Endothelial cell (in vitro differentiated cells): ENCODE measurements around the gene PRG2. TPM values are rescaled to one million over a fixed set of nuclear protein-coding genes. Genes with fewer than 3 reads are reported as not detected.

Experiments
- DNase-seq: peaks from one replicate; pipeline ENCODE4 v3.0.0; 2021; ENCODE audit warnings: low spot score
- H3K27ac Mint-ChIP-seq: one replicate; pipeline ENCODE4 v1.8.0; 2021; ENCODE audit warnings: mixed read lengths, inconsistent platforms; ENCODE audit not compliant: unreplicated experiment
- H3K27me3 Mint-ChIP-seq: one replicate; pipeline ENCODE4 v1.8.0; 2021; ENCODE audit warnings: mild to moderate bottlenecking, moderate library complexity, mixed read lengths, inconsistent platforms; ENCODE audit not compliant: unreplicated experiment
- H3K36me3 Mint-ChIP-seq: one replicate; pipeline ENCODE4 v1.8.0; 2021; ENCODE audit warnings: mild to moderate bottlenecking, low read depth, mixed read lengths, inconsistent platforms; ENCODE audit not compliant: unreplicated experiment
- H3K4me1 Mint-ChIP-seq: one replicate; pipeline ENCODE4 v1.8.0; 2021; ENCODE audit warnings: mild to moderate bottlenecking, mixed read lengths, inconsistent platforms; ENCODE audit not compliant: unreplicated experiment
- H3K4me3 Mint-ChIP-seq: one replicate; pipeline ENCODE4 v1.8.0; 2021; ENCODE audit warnings: mild to moderate bottlenecking, mixed read lengths, inconsistent platforms; ENCODE audit not compliant: unreplicated experiment
- H3K9me3 Mint-ChIP-seq: one replicate; pipeline ENCODE4 v1.8.0; 2021; ENCODE audit warnings: mixed read lengths, inconsistent platforms; ENCODE audit not compliant: unreplicated experiment
- total RNA-seq: library from RNA; stranded (reverse); fragmentation: NEBNext Ultra II Directional; extraction: Animal tissue kit (Norgen Biotek cat#: 25700); gene quantifications from one replicate; pipeline ENCODE4 v1.2.1, GENCODE V29; 2021; ENCODE audit not compliant: unreplicated experiment
- TF ChIP-seq, protein P1 (sequence below): fragments of 200-600 bp; sonication (generic); IDR thresholded peaks from one replicate; pipeline ENCODE4 v1.5.0; 2021; ENCODE audit warnings: antibody characterized with exemption; ENCODE audit not compliant: unreplicated experiment

The PRG2 gene
- total RNA-seq, 1 donor from 2014 or later = not detected

DNA sequence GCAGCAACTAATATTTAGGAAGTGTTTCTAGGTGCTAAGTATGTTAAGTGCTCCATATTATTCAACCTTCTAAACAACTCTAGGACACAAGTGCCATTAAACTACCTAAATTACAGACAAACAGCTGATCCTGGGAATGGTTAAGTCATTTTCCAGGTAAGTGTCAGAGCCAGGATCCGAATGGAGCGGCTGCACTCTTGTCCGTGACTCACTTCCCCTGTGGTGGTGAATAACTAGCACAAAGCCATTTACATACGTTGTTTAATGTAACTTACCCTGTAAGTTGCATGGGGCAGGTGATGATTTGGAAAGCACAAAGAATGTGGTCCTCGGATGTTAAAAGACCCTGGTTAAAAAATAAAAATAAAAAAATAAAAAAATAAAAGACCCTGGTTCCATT lies 8.8 kb upstream of the PRG2 start:
- TF ChIP-seq, protein P1, sequence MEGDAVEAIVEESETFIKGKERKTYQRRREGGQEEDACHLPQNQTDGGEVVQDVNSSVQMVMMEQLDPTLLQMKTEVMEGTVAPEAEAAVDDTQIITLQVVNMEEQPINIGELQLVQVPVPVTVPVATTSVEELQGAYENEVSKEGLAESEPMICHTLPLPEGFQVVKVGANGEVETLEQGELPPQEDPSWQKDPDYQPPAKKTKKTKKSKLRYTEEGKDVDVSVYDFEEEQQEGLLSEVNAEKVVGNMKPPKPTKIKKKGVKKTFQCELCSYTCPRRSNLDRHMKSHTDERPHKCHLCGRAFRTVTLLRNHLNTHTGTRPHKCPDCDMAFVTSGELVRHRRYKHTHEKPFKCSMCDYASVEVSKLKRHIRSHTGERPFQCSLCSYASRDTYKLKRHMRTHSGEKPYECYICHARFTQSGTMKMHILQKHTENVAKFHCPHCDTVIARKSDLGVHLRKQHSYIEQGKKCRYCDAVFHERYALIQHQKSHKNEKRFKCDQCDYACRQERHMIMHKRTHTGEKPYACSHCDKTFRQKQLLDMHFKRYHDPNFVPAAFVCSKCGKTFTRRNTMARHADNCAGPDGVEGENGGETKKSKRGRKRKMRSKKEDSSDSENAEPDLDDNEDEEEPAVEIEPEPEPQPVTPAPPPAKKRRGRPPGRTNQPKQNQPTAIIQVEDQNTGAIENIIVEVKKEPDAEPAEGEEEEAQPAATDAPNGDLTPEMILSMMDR = no peak
- no peaks in the 10 kb centered on the region for H3K36me3 Mint-ChIP-seq
- H3K4me1 Mint-ChIP-seq = no peaks in the 10 kb centered on the region
- no peak overlapping the region for H3K27ac Mint-ChIP-seq
- no peak overlapping the region for H3K4me3 Mint-ChIP-seq
- no peaks in the 10 kb centered on the region for H3K9me3 Mint-ChIP-seq
- peaks cover 2% of the 10 kb centered on the region for H3K27me3 Mint-ChIP-seq
- DNase-seq = no peak

DNA sequence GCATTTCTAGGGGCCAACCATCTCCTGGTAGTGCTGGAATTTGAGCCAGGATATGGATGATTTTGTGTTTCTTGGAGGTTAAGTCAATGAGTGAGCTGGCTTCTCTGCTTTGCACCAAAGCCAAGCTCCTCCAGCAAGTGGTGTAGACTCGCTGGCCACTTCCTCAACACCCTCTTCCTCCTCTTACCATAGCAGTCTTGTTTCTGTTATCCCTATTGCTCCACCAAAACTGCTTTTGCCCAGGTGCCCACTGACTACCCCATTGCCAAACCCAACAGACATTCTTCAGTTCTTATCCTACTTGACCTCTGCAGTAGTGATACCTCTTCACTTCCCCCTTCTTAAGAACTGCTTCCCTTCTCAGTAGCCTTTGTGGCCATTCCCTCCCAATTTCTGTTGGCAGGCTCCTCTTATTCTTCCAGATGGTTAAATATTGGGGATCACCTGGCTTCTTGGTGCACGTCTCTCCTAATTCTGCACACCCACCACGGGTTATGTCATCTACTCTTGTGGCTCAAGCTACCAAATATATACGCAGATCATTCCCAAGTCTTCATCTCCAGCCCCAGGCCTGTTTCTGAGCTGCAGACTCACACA lies 7.0 kb upstream of the PRG2 start:
- no peaks in the 10 kb centered on the region for H3K27me3 Mint-ChIP-seq
- H3K4me1 Mint-ChIP-seq = no peaks in the 10 kb centered on the region
- DNase-seq = no peak
- H3K27ac Mint-ChIP-seq = no peak overlapping the region
- H3K36me3 Mint-ChIP-seq = no peaks in the 10 kb centered on the region
- no peaks in the 10 kb centered on the region for H3K9me3 Mint-ChIP-seq
- H3K4me3 Mint-ChIP-seq = no peak overlapping the region
- TF ChIP-seq, protein P1 = no peak

- TF ChIP-seq, protein P1 = no peak
- H3K36me3 Mint-ChIP-seq = no peaks in the 10 kb centered on the region
- no peak overlapping the region for H3K4me3 Mint-ChIP-seq
- H3K9me3 Mint-ChIP-seq = no peaks in the 10 kb centered on the region
- no peaks in the 10 kb centered on the region for H3K27me3 Mint-ChIP-seq
- DNase-seq = no peak
- H3K4me1 Mint-ChIP-seq = no peaks in the 10 kb centered on the region
- no peak overlapping the region for H3K27ac Mint-ChIP-seq
These were observed 6.3 kb upstream of the PRG2 start for GRCh38 chr11:57396744-57397143.

DNA sequence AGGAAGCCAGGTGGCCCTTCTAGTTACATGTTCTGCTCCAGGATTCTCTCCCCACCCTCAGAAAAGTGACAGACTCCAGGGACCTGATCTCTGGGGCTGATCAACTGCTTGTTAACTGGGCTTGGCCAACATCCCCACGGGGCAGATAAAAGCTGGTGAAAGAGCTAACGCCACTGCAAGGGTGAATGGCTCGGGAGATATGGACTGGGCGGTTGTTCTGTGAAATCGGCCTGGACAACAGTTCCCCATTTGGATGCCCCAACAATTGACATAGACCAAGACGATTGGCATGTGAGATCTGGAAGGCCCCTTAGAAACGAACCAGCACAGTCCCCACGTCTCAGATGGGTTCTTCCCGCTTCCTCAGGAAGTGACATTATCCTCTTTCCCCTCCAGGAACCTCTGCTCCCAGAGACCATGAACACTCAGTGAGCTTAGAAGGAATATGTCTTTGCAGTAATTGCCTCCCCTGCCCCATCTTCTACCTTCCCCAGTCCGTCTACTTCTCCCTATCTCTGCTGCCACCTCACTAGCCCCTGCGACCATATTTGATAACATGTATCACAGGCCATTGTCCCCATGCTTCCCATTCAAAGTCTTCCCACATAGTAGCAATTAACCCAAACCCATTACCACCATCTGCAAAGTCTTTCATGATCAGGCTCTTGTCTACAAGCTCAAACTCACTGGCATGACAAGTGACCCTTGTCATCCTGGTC lies 5.6 kb upstream of the PRG2 start:
- Mint-ChIP-seq H3K36me3 (no peaks in the 10 kb centered on the region), H3K9me3 (no peaks in the 10 kb centered on the region), H3K4me1 (no peaks in the 10 kb centered on the region), H3K27me3 (no peaks in the 10 kb centered on the region), H3K4me3 (no peak overlapping the region), H3K27ac (no peak overlapping the region)
- no peak for DNase-seq
- TF ChIP-seq, protein P1 = no peak
